Heart left ventricle (tissue), 13 donors: ENCODE data around the gene PRKN.

Source experiments
- CTCF ChIP-seq, 12 donors: fragments of 200-600 bp; sonication (generic) in 4 of 12; IDR thresholded peaks; one replicate each; pipeline versions ENCODE4 v1.5.0 to v1.8.0; 2018 to 2022; ENCODE audit warnings: antibody characterized with exemption in 12 of 12, mild to moderate bottlenecking in 5 of 12
- POLR2A ChIP-seq, 2 donors: fragments of 450-650 bp; IDR thresholded peaks; one replicate each; pipeline ENCODE4 v1.6.1; 2017; ENCODE audit warnings: antibody characterized with exemption in 2 of 2, mild to moderate bottlenecking in 2 of 2, moderate library complexity in 2 of 2
- donor health status: ischemic (EF 13 %, LVEDD 7.1; RV severe dilation, severe dysfunction).
- donor health status: DM: no; HTN: yes; CAD: no.
- donor health status: DM: no; HTN: no; CAD: no.
- donor health status: ischemic (EF 25% LVEDD 6.9; RV normal size, moderate dysfunction).
- donor health status: ischemic (EF 25% LVEDD 5.7; RV mildly dilated, moderate dysfunction).
- donor health status: ischemic (EF 35%, LVEDD 5.7; RV mildly dilated, moderate dysfunction).
- donor health status: nonischemic (EF 11% LVEDD 7.7; RV severe dilation, severe dysfunction).
- donor health status: DM: yes; HTN: yes; CAD: no.
- donor health status: PGD.
- donor health status: ischemic (EF 29% LVEDD 5.4; RV normal size, mild dysfunction).
- donor health status: nonischemic (EF 23%, LVEDD 6.1; RV moderate dilation, normal function).

- TF ChIP-seq POLR2A (IDR thresholded peaks at IDR 0.05) (no peak), CTCF (IDR thresholded peaks at IDR 0.05) (no peak)
These were observed 145.4 kb downstream of the PRKN start for GRCh38 chr6:162581988-162582780.
